ENCODE results near the gene LRRD1.

GRCh38 chr7:92156990-92157389 is 22.0 kb downstream of the LRRD1 start:
- TF ChIP-seq CTCF (IDR thresholded peaks at IDR 0.05) = no peak
- TF ChIP-seq POLR2A (IDR thresholded peaks at IDR 0.05) = no peak

All from body of pancreas (tissue), 4 donors.